NK-92 (cell line): ENCODE results near the gene AOC2.
"Not testable (repeated sequence)": the region's sequence is repeated elsewhere in the genome, so short reads cannot be mapped to it uniquely, and the experiment has no call there.

Experiments
- DNase-seq: peaks from one replicate; lab custom pipeline; 2025; ENCODE audit not compliant: unreplicated experiment; lab: John Stamatoyannopoulos, UW

Gene AOC2

GRCh38 chr17:42853004-42853403, 8.6 kb downstream of the AOC2 start:
- DNase-seq: no peak

GRCh38 chr17:42853597-42853967, 9.2 kb downstream of the AOC2 start:
- no peak for DNase-seq

- DNase-seq: no peak
Measured at GRCh38 chr17:42853968-42854790, 9.8 kb downstream of the AOC2 start.

GRCh38 chr17:42855048-42855596, 10.7 kb downstream of the AOC2 start:
- no peak for DNase-seq

- not testable (repeated sequence) for DNase-seq
Measured at GRCh38 chr17:42856093-42856492, 11.7 kb downstream of the AOC2 start.

GRCh38 chr17:42856516-42856915, 12.1 kb downstream of the AOC2 start:
- not testable (repeated sequence) for DNase-seq

GRCh38 chr17:42857389-42857788, 13.0 kb downstream of the AOC2 start:
- no peak for DNase-seq

- no peak for DNase-seq
Measured at GRCh38 chr17:42865638-42866094, 21.3 kb downstream of the AOC2 start.

- no peak for DNase-seq
Measured at GRCh38 chr17:42866216-42866615, 21.8 kb downstream of the AOC2 start.

GRCh38 chr17:42866631-42867575, 22.5 kb downstream of the AOC2 start:
- no peak for DNase-seq

- not testable (repeated sequence) for DNase-seq
Measured at GRCh38 chr17:42867694-42868261, 23.4 kb downstream of the AOC2 start.

- no peak for DNase-seq
Measured at GRCh38 chr17:42868338-42868737, 24.0 kb downstream of the AOC2 start.

GRCh38 chr17:42871647-42872046, 27.3 kb downstream of the AOC2 start:
- DNase-seq: no peak

- DNase-seq: no peak
Measured at GRCh38 chr17:42872251-42872965, 28.0 kb downstream of the AOC2 start.

GRCh38 chr17:42873315-42873714, 28.9 kb downstream of the AOC2 start:
- no peak for DNase-seq

- DNase-seq: not testable (repeated sequence)
Measured at GRCh38 chr17:42873932-42874695, 29.7 kb downstream of the AOC2 start.

GRCh38 chr17:42877037-42877436, 32.7 kb downstream of the AOC2 start:
- no peak for DNase-seq

- no peak for DNase-seq
Measured at GRCh38 chr17:42878123-42878880, 33.9 kb downstream of the AOC2 start.
